ENCODE results near the gene CCR3.
A peak's percentile ranks its signal among the peaks of the same experiment; 100 is the strongest.

The CCR3 gene

DNA sequence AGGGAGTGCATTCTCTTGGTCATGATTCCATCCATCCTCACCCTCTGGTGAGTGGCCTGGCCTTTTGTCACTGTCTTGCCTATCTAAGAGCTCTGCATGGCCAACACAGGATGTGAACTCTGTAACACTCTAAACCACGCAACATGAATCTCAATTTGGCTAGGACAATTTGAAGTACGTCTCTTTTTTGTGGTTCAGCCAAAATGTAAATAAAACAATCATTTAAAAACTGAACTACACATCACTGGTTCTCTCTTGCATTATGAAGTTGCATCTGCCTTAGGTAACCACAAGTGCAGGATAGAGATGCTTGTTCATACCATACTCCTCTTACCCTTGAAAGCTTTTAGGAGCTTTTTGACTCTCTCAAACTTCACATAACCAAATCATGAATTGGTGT, 27.3 kb downstream of the CCR3 start:
- H3K4me3 ChIP-seq (ENCODE audit: low read depth, low read length): no peak overlapping the region
- no peak for DNase-seq (ENCODE audit: low read depth)
- TF ChIP-seq POLR2A (IDR thresholded peaks at IDR 0.05; ENCODE audit: extremely low read depth, insufficient read length) (no peak), MYC (IDR thresholded peaks at IDR 0.05; ENCODE audit: low read depth, low read length) (no peak)
- TF ChIP-seq, protein P1, sequence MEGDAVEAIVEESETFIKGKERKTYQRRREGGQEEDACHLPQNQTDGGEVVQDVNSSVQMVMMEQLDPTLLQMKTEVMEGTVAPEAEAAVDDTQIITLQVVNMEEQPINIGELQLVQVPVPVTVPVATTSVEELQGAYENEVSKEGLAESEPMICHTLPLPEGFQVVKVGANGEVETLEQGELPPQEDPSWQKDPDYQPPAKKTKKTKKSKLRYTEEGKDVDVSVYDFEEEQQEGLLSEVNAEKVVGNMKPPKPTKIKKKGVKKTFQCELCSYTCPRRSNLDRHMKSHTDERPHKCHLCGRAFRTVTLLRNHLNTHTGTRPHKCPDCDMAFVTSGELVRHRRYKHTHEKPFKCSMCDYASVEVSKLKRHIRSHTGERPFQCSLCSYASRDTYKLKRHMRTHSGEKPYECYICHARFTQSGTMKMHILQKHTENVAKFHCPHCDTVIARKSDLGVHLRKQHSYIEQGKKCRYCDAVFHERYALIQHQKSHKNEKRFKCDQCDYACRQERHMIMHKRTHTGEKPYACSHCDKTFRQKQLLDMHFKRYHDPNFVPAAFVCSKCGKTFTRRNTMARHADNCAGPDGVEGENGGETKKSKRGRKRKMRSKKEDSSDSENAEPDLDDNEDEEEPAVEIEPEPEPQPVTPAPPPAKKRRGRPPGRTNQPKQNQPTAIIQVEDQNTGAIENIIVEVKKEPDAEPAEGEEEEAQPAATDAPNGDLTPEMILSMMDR (IDR thresholded peaks at IDR 0.05; ENCODE audit: low read depth, low read length): no peak
- TF ChIP-seq, protein P2, sequence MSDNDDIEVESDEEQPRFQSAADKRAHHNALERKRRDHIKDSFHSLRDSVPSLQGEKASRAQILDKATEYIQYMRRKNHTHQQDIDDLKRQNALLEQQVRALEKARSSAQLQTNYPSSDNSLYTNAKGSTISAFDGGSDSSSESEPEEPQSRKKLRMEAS (IDR thresholded peaks at IDR 0.05; ENCODE audit: low read depth, low read length): no peak

DNA sequence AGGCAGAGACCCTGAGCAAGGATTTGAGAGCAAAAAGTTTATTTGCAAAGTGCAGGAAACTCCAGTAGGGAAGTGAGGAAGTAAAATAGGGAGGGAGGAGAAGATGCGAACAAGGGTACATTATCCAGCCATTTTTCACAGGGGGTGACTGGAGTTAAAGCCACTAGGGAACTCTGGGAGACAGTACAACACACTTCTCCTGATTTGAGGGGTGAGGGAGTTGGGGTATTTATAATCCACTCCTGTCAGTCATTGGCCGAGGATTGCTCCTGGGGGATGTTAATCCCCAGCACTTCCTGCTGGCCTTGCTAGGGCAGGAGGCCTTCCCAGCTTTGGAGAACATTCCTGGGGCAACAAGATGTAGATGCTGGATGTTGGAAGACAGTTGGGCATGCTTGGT, 28.2 kb downstream of the CCR3 start:
- no peak overlapping the region for H3K4me3 ChIP-seq (ENCODE audit: low read depth, low read length)
- no peak for TF ChIP-seq MYC (IDR thresholded peaks at IDR 0.05; ENCODE audit: low read depth, low read length)
- TF ChIP-seq POLR2A (IDR thresholded peaks at IDR 0.05; ENCODE audit: extremely low read depth, insufficient read length): no peak
- TF ChIP-seq, protein P2 (IDR thresholded peaks at IDR 0.05; ENCODE audit: low read depth, low read length): no peak
- TF ChIP-seq, protein P1 (IDR thresholded peaks at IDR 0.05; ENCODE audit: low read depth, low read length): no peak
- no peak for DNase-seq (ENCODE audit: low read depth)

DNA sequence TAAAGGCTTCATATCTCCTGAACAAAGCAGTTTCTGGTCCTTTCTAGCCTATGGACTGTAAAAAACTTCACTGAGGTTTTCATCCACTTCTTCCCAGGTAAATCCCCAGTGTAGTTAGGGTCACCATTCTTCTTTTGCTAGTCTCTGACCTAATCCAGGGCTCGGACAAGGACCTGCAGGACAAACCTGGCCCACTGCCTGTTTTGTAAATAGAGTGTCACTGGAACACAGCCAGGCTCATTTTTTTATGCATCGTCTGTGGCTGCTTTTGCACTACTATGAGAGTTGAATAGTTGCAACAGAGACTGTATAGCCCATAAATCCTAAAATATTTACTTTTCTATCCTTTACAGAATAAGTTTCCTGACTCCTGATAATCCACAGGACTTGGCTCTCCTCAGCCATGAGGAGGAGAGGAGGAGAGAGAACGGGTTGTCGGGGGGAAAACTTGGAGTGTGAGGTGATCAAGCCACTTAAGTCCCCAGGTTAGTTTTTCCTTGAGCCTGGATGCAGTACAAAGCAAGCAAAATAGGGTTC, 29.0 kb downstream of the CCR3 start:
- TF ChIP-seq, protein P1 (IDR thresholded peaks at IDR 0.05; ENCODE audit: low read depth, low read length): no peak
- TF ChIP-seq MYC (IDR thresholded peaks at IDR 0.05; ENCODE audit: low read depth, low read length) (no peak), POLR2A (IDR thresholded peaks at IDR 0.05; ENCODE audit: extremely low read depth, insufficient read length) (no peak)
- TF ChIP-seq, protein P2 (IDR thresholded peaks at IDR 0.05; ENCODE audit: low read depth, low read length): no peak

DNA sequence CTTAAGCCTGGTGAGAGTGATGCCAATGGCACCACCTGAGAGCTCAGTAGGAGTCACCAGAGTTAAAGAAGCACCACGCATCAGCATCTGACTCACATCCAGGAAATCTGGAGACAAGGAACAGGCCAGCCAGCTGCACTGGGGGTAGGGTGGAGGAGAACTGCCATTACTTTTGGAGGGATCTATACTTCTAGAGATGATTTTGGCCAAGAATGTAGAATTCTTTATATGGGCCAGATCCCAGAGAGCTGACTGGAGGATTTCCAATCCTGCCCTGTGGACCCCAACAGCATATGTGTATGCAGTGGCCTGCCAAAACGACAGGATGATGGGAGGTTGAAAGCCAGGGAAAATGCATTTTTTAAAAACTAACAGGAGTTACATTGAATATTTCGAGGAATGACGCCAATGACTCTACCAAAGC, 29.8 kb downstream of the CCR3 start:
- TF ChIP-seq, protein P1 (IDR thresholded peaks at IDR 0.05; ENCODE audit: low read depth, low read length): no peak
- TF ChIP-seq MYC (IDR thresholded peaks at IDR 0.05; ENCODE audit: low read depth, low read length): no peak
- TF ChIP-seq, protein P2 (IDR thresholded peaks at IDR 0.05; ENCODE audit: low read depth, low read length): no peak
- no peak for TF ChIP-seq POLR2A (IDR thresholded peaks at IDR 0.05; ENCODE audit: extremely low read depth, insufficient read length)
- no peak for DNase-seq (ENCODE audit: low read depth)

More for the DNA sequence above, 29.0 kb downstream of the CCR3 start:
- no peak for DNase-seq (ENCODE audit: low read depth)
- H3K4me3 ChIP-seq (ENCODE audit: low read depth, low read length): no peak overlapping the region

DNA sequence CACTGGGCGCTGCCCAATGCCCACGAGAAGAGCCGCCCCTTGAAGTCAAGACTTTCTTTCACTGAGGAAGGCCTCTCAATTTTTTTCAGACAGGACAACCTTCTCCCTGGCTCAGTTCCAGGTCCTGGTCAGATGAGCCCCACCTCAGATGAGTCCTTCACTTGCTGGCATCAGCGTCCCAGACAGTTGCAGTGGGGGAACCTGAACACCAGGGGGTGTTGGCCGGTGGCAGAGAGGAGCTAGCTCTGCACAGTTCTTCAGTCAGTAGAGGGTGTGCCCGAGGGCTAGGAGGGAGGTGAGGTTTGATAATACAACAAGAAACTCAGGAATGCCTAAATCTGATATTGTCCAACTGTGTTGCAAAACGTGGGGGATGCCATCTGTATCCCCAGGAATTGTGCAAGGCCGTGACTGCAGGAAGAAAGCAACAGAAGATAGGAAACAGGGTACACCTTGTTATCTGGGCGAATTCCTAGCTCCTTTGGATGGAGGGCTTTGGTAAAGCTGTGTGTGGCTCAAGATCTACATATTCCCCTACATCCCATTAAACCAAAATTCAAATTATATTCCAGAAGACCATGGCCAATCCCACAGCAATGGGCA, 34.3 kb downstream of the CCR3 start:
- no peak overlapping the region for H3K4me3 ChIP-seq (ENCODE audit: low read depth, low read length)
- TF ChIP-seq MYC (IDR thresholded peaks at IDR 0.05; ENCODE audit: low read depth, low read length) (peak; percentile 38; the same call in 1 of the 2 replicates), POLR2A (IDR thresholded peaks at IDR 0.05; ENCODE audit: extremely low read depth, insufficient read length) (no peak)
- TF ChIP-seq, protein P2 (IDR thresholded peaks at IDR 0.05; ENCODE audit: low read depth, low read length): no peak; the same call in 1 of the 2 replicates
- TF ChIP-seq, protein P1 (IDR thresholded peaks at IDR 0.05; ENCODE audit: low read depth, low read length): peak; percentile 63
- DNase-seq (ENCODE audit: low read depth): peak; percentile 73

More for the DNA sequence above, 29.8 kb downstream of the CCR3 start:
- no peak overlapping the region for H3K4me3 ChIP-seq (ENCODE audit: low read depth, low read length)
